Measurements from ENCODE around the gene MOSPD2.

Gene MOSPD2

DNA sequence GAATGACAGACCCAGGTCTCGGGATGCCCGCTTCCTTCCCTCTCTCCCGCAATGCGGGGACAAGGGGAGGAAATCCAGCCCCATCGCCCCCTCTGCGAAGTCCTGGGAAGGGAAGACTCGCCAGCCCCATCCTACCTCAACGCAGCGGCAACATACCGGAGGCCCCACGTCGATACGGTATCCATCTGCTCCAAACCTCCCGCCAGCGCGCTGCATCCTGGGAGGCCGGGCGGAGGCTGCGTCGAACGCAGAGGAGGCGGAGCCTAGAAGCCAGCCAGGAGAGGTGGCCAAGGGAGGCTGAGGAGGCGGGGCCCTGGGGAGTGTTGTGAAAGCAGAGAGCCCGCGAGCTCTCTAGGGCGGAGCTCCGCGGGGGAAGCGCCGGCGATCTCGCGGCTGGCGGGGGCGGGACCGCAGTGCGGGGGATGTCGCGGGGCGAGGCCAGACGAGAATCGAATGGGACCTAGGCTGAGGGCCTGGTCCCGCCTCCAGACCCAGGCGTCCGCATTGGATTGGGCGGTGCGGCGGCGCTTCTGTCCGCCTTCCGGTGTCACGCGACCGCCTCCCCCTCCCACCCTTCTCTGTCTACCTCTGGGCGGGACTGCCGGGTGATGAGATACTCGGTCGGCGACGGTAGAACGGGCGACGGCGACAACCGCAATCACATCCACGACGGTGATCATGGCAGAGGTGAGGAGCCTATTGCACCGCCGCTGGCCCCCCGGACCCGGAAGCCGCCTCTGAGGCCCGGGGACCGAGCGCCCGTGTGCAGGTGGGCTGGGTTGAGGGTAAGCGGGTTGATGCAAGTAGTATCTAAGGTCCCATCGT is at the start of gene MOSPD2, which contains the start of gene FANCB:
MOSPD2 (plus strand) TSS at position 571 of the 825 bp plus-strand sequence; CDS start at position 679, 108 bp downstream.
FANCB (minus strand) TSS at position 219 of the 825 bp plus-strand sequence. CDS start 7,559 bp downstream, outside the sequence.
- TF ChIP-seq CTCF (conservative IDR thresholded peaks at IDR 0.05; ENCODE audit: low read depth, low read length): no peak
- peak within 1 kb of the TSS; percentile 85 for H3K4me3 ChIP-seq (ENCODE audit: low read length)
- DNase-seq (ENCODE audit: low read depth): peak; percentile 74

GRCh38 chrX:14825851-14826250 is 47.4 kb upstream of the MOSPD2 start:
- DNase-seq (ENCODE audit: low read depth): no peak
- TF ChIP-seq CTCF (conservative IDR thresholded peaks at IDR 0.05; ENCODE audit: low read depth, low read length): no peak
- no peak overlapping the region for H3K4me3 ChIP-seq (ENCODE audit: low read length)

DNA sequence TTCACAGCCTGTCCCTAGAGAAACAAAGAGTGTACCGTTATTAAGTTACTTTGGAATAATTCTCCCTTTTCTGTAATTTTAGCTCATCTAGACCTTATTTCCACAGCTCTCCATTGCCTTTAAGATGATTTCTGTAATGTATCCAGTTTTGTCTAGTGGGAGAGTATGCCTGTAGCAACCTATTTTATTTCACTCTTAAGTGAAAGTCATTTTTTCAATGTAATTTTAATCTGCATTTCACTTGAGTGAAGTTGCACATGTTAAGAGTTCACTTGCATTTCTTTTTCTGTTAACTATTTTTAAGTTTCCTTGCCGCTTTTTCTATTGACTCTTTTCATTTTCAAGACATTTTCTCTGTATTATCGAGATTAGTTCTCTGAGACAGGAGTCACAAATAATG is 46.9 kb upstream of the MOSPD2 start:
- no peak for DNase-seq (ENCODE audit: low read depth)
- no peak overlapping the region for H3K4me3 ChIP-seq (ENCODE audit: low read length)
- no peak for TF ChIP-seq CTCF (conservative IDR thresholded peaks at IDR 0.05; ENCODE audit: low read depth, low read length)

- no peak for TF ChIP-seq CTCF (conservative IDR thresholded peaks at IDR 0.05; ENCODE audit: low read depth, low read length)
- DNase-seq (ENCODE audit: low read depth): no peak
- H3K4me3 ChIP-seq (ENCODE audit: low read length): no peak overlapping the region
Observed at GRCh38 chrX:14829643-14830042, 43.6 kb upstream of the MOSPD2 start.

DNA sequence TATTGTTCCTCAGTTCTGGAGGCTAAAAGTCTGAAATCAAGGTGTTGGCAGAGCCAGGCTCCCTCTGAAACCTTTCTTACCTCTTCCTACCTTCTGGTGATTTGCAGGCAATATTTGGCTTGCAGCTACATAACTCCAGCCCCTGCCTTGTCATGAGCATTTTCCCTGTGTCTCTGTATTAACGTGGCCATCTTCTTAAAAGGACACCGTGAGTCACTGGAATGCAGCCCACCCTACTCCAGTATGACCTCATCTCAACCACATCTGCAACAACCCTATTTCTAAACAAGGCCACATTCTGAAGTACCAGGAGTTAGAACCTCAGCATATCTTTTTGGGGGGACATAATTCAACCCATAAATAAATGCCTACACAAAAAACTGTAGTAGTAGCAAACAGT is 41.1 kb upstream of the MOSPD2 start:
- no peak for TF ChIP-seq CTCF (conservative IDR thresholded peaks at IDR 0.05; ENCODE audit: low read depth, low read length)
- no peak for DNase-seq (ENCODE audit: low read depth)
- H3K4me3 ChIP-seq (ENCODE audit: low read length): no peak overlapping the region

- no peak overlapping the region for H3K4me3 ChIP-seq (ENCODE audit: low read length)
- TF ChIP-seq CTCF (conservative IDR thresholded peaks at IDR 0.05; ENCODE audit: low read depth, low read length): no peak
- no peak for DNase-seq (ENCODE audit: low read depth)
Observed at GRCh38 chrX:14832586-14832985, 40.6 kb upstream of the MOSPD2 start.

- no peak for DNase-seq (ENCODE audit: low read depth)
- H3K4me3 ChIP-seq (ENCODE audit: low read length): no peak overlapping the region
- no peak for TF ChIP-seq CTCF (conservative IDR thresholded peaks at IDR 0.05; ENCODE audit: low read depth, low read length)
Observed at GRCh38 chrX:14837155-14837554, 36.1 kb upstream of the MOSPD2 start.
